NK-92 treated with Interleukin-12 subunit alpha and Interleukin-12 subunit beta, amount 100 ng/mL, for 24 hours (cell line): ENCODE data around the gene SET.

Experiments used
- DNase-seq: peaks from one replicate; lab custom pipeline; 2025; lab: John Stamatoyannopoulos, UW

Gene SET

DNA sequence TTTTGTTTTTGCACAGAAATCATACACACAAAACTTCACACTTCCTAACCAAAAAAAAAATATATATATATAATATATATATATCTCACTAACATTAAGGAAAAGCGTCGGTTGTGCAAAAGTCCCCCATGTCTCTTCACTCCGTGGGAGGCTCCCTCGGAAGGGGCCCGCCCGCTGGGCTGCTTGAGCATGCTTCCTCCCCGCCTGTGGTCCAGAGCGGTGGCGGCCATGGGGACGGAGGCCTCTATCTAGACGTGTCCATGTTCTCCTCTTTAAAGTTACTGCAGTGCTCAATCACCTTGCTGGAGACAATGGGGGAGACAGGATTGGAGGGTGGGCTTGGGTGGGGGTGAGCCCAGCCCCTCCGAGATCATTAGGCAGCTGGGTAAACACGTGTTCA is 42.1 kb downstream of the SET start:
- DNase-seq, result no peak

DNA sequence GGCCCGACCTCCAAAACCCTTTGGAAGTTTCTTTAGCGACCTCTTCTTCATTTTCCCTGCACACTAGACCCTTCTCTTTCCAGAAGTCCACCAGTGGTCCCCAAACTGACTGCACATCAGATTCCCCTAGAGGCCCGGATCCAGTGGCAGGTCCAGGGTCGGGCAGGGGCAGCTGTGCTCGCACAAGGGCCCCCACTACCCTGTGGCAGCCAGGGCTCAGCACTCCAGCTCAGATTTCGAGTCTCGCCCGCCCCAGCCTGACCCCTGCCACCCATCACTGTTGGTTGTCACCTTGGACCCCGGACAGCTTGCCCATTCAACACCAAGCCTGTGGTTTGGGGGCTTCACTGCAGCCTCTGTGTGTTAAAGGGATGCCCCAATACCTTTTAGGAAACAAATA is 42.7 kb downstream of the SET start:
- DNase-seq, result no peak

DNA sequence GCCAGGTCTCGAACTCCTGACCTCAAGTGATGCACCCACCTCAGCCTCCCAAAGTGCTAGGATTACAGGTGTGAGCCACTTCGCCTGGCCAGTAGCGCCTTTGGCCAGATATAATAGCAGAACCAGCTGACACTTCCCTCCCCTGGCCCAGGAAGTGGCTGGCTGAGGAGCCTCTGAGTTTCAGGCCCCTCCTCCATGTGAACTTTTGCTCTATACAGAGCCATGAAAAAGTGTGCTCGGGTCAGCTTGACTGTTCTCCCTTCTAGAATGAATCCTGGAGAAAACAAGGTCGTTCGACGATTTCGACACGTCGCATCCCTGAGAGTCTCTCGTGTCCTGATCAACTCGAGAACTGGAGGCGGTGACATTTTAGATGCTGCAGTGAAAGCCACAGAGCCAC is 43.6 kb downstream of the SET start:
- DNase-seq, result no peak

DNA sequence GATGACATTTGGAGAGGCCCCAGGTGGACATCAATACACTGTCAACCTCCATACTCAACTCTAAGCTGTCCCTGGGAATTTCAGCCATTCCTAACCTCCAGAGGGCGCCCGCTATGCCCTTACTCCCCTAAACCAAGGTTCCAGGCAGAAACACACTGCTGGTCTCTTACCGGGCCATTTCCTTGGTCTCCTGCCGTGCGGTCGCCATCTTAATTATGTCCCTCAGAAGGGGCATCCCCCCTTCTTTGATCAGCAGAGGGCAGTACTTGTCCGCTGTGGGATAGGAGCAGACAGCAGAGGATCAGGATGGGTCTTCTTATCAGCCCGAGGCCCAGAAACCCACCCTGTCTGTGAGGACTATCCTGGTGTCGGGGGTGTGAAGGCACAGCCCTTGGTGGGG is 44.2 kb downstream of the SET start:
- DNase-seq, result no peak

DNA sequence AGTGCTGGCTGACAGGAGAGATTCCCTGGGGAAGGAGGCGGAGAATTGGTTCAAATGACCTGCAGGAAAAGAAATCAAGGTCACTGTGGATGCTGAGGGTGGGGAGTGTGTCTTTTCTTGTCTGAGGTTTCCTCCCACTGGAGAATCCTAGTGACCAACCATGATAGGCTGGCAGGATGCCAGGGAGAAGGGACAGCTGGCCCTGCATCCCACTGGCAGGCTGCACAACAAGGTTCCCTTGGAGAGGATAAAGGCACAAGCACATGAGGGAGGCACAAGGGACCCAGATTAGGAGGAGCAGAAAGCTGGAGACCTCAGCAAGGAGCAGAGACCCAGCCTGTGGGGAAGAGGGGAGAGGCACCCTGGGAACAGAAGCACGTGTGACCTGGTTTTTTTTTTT is 46.4 kb downstream of the SET start:
- no peak for DNase-seq

DNA sequence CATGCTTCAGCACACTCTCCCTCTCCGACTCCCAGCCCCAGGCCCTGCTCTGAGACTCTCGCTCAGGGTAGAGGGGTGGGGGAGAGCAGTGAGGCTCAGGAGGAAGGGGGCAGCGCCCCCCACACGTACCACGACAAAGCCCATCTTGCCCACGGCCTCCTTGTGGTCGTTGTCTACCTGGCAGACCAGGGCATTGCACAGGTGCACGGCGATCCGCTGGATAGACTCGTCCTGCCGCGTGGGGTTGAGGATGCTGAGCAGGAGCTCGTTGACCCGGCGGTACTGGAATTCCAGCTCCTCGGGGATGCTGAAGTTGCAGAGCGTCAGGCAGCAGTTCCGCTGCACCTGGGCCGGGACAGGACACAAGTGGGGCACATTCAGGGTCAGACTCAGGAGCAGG is 53.4 kb downstream of the SET start:
- no peak for DNase-seq

DNA sequence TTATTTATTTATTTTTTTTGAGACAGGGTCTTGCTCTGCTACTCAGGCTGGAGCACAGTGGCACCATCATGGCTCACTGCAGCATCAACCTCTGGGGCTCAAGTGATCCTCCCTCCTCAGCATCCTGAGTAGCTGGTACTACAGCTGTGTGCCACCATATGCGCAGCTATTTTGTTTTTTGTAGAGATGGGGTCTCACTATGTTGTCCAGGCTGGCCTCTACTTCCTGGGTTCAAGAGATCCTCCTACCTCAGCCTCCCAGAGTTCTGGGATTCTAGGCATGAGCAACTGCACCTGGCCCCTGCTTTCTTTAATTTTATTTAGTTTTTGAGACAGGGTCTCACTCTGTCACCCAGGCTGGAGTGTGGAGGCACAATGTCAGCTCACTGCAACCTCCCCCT is 54.4 kb downstream of the SET start:
- no peak for DNase-seq
